Hematopoietic multipotent progenitor cell treated with erythropoietin and hydrocortisone succinate and interleukin-3 and kit ligand, for 6 days (in vitro differentiated cells): ENCODE results near the gene ARHGAP40.

ENCODE experiments used
- DNase-seq: peaks from one replicate; pipeline ENCODE4 v3.0.0-alpha.2; 2015

Gene ARHGAP40

DNA sequence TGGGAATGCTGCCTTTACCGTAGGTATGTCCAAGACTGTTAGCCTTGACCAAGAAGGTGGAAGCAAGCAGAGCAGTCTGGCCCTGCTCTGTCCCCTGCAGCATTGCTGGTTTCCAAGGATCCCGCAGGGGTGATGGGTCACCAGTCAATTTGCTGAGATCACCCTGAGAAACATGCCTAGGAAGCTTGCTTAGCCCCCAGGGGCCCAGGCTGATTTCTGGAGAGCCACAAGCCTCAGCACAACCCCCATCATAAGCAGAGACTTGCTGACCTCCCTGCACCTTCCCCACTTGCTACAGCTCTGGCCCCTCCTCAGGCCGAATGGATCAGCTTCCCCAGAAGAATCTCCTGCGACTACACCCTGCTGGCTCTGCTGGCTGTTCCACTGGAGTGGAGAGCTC is 21.5 kb downstream of the ARHGAP40 start:
- no peak for DNase-seq

GRCh38 chr20:38624084-38624483 is 22.5 kb downstream of the ARHGAP40 start:
- DNase-seq: no peak

DNA sequence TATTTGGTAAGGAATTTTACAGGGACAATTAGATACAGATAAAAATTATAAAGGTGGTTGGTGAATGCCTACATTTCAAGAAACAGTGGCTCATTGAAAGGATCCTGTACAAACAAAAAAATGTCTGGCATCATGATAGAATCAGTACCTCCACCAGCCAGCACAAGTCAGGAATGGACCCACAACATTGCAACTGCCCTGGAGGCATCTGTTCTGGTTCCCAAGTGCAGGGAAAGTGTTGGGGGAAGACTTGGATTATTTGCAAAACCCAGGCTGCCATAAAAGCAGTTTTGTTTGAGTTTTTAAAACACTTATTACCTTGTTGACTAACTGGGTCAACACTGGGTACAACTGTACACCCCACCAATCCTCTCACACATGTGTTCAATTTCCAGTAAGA is 24.3 kb downstream of the ARHGAP40 start:
- DNase-seq: no peak

- DNase-seq: no peak
These were observed 25.5 kb downstream of the ARHGAP40 start for GRCh38 chr20:38626921-38627659.

DNA sequence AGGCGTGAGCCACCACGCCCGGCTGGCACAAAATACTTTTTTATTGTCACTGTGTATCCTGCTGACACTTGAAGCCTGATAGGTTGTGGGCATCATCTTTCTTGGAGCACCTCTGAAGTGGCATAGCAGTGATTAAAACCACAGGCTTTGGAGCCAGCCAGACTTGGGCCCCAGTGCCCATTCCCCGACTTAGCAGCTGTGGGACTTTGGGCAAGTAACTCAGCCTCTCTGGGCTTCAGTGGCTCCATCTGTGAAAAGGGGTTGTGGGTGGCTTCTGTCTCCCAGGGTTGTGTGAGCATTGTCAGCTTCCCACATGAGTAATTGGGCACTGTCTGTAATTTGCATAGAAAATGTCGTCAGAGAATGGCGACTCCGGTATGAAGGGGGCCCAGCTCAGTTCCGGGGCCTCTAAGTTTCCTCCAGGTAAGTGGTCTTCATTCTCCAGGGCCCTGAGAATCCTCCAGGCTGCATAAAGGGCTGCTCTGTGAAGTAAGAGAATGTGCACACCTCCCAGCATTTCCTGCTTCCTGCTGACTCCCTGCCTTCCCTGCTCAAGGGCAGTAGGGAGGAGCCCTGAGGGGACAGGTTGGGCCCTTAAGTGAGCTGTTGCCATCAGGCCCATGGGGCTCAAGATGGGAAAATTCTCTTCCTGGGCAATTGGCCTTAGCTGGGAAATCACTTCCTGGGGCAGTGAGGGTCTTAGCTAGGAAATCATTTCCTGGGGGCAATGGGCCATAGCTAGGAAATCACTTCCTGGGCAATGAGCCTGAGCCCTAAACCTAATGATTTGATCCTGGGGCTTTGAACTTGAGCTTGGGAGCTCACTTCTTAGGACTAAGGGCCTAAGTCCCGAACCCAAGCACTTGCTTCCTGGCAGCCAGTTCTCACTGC is 27.2 kb downstream of the ARHGAP40 start:
- no peak for DNase-seq

DNA sequence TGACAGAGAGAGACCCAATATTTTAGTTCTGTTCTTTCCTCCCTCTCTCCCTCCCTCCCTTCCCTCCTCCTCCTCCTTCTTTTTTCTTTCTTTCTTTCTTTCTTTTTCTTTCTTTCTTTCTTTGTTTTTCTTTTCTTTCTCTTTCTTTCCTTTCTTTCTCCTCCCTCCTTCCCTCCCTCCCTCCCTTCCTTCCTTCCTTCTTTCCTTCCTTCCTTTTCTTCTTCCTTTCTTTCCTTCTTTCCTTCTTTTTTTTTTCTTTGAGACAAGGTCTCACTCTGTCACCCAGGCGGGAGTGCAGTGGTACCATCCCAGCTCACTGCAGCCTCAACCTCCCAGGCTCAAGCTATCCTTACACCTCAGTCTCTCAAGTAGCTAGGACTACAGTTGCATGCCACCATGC is 28.4 kb downstream of the ARHGAP40 start:
- DNase-seq: no peak

DNA sequence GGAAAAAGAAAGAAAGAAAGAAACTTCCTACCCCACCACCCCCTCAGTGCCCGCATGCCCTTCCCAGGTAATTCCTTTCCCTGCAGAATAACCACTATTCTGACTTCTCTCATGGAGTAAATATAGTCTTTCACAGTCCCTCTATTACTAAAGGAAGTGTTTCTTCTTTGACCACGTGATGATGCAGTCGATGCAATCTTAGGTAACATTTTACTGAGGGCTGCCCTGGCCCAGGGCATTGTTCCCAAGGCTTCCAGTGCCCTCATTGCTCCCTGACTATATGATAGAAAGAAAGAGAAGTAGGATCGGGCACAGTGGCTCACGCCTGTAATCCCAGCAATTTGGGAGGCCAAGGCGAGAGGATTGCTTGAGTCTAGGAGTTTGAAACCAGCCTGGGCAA is 29.1 kb downstream of the ARHGAP40 start:
- no peak for DNase-seq

GRCh38 chr20:38631155-38632022 is 29.8 kb downstream of the ARHGAP40 start:
- no peak for DNase-seq

- peak; percentile 84 for DNase-seq
These were observed 32.0 kb downstream of the ARHGAP40 start for GRCh38 chr20:38633577-38634093.

DNA sequence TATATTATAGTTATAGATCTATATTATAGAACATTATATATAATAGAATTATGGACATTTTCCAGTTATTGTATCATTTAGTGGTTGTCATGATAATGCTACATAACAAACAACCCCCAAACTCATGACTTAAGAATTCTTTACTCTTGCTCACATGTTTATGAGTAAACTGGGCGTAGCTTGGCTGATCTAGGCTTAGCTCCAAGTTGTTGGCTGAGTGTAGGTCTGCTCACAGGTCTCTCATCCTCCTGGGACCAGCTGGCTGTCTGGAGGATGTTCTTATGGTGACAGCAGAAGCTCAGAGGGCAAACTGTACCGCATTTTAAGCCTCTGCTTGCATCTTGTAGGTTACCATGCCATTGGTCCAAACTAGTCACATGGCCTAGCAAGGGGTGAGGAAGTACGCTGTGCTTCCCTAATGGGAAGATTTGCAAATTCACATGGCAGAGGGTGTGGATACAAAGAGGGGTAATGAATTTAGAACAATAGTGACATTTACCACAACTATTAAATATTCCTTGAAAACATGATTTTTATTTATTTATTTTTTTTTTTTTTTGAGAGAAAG is 34.2 kb downstream of the ARHGAP40 start:
- DNase-seq: no peak

DNA sequence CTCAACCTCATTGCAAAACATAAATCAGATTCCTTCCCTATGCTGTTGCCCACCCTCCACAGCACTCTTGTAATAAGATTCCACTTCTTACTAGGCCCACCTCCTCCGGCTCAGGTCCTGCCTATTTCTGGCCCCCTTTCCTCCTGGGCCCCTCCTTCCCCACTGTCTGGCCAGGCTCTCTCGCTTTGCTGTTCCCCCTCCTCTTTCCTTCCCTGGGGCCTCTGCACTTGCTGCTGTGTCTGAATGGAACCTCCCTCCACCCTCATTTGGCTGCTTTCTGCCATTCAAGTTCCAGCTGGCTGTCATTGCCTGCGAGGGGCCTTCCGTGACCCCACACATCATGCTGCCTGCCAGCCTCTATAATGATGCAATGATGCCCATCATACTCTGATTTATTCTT is 38.9 kb downstream of the ARHGAP40 start:
- no peak for DNase-seq

- DNase-seq: no peak
These were observed 40.9 kb downstream of the ARHGAP40 start for GRCh38 chr20:38642498-38642897.

- DNase-seq: no peak
These were observed 43.1 kb downstream of the ARHGAP40 start for GRCh38 chr20:38644588-38645260.

DNA sequence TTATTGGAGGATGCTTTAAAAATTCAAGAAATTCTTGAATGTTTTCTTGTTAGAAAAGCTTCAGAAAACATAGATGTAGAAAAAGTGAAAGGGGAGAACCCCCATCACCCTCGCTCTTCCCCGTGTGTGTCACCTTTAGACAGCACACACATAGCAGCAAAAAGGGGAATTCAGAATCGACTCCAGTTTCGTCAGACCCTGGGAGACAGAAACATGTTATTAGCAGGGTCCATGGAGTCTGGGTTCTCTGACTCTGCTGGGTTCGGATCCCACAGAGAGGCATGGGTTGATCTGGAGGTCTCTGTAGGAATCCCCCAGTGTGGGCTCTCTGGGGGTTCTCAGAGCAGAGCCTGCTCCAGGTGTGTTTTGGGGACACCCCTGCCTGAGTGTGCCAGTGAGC is 43.7 kb downstream of the ARHGAP40 start:
- no peak for DNase-seq

DNA sequence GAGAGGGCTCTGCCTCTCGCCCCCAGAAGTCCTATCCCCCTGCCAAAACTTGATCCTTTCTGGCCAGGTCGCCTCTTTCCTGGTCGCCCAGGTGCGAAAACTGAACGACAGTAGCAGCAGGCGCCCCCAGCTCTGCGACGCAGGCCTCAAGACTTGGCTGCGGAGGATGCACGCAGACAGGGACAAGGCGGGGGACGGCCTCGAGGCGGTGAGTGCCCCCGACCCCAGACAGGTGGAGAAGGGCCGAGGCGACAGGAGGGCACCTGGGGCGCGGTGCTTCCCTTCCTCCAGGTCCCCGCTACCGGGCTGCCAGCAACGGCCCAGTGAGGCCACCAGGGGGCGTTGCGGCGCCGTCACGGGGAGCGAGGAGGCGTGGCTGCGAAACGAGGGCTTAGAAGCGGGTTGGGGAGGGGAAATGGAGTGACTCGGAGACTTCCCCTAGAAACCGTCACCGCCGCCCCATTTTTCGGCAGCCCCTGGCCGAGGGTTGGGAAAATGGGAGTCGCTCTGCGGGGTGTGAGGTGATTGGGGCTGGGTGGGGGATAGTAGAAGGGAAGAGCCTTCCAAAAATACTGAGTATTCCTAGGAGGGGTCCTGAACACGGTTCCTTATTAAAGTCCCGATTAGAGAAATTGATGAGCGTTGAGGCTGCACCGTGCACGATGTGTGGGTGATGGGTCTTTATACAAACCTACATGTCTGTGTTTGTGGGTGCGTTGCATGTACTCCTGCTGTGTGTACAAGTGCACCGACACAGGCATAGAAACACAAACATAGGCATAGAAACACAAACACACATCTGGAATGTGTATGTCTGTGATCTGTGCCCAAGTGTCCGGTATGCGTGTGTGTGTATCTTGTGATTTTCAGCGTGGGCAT is 44.6 kb downstream of the ARHGAP40 start:
- peak; percentile 87 for DNase-seq

DNA sequence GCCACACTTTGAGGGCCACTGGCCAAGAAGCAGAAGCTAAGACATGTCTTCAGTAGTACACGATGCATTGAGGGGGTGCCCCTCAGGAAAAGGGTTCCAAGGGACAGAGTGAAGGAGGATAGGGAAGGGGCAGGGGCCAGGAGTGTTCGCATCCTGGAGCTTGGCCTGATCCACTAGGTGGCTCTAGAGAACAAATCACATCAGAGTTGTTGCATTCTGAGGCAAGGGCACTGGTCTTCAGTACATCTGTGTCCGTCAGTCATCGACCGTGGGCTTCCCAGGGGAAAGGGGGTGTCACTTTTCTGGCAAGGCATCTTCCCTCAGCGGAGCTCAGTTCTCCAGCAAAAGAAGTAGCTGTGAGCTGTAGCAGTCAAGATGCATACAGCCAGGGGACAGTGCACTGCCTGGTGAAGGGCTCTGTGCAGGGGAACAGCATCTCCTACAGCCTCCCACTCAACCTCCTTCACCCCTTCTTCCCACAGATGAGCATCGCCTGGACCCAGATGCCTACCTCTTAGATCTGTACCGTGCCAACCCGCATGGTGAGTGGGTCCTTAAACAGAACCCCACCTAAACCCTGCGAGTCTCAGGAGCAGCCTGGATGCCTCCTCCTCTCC is 47.8 kb downstream of the ARHGAP40 start:
- peak; percentile 59 for DNase-seq

DNA sequence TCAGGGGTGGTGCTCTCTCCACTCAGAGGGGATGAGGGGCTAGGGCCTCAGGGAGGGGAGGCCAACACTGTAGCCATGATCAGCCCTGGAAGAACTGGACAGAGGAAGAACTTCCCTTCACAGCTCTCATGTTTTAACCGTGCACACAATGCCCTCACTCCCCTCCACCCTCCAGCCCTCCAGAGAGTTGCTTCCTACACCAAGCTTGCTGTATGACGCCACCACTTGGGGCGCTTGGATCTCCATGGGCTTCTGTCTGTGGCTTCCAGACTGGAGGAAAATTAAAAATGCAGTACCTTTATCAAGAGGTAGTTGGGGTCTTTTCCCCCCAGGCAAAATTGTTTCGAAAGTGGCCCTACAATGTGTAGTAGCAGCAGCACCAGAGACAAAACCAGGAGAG is 48.4 kb downstream of the ARHGAP40 start:
- DNase-seq: no peak

- DNase-seq: no peak
These were observed 49.5 kb downstream of the ARHGAP40 start for GRCh38 chr20:38651154-38651553.

GRCh38 chr20:38651562-38651961 is 50.0 kb downstream of the ARHGAP40 start:
- DNase-seq: no peak

GRCh38 chr20:38652995-38653394 is 51.4 kb downstream of the ARHGAP40 start:
- DNase-seq: no peak

DNA sequence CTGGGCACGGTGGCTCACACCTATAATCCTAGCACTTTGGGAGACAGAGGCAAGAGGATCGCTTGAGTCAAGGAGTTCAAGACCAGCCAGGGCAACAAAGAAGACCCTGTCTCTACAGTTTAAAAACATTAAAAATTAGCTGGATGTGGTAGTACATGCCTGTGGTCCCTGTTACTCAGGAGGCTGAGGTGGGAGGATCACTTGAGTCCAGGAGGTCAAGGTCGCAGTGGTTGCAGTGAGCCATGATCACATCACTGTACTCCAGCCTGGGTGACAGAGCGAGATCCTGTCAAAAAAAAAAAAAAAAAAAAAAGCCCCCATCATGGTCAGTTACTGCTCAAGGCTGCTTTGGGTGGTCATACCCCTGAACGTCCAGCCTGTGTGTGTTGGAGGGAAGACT is 55.8 kb downstream of the ARHGAP40 start:
- DNase-seq: no peak
